NCI-H128 (cell line): Measurements from ENCODE around the gene RILPL2.
"Not testable (repeated sequence)": the region's sequence is repeated elsewhere in the genome, so short reads cannot be mapped to it uniquely, and the experiment has no call there.

ENCODE experiments used
- DNase-seq: peaks from one replicate; lab custom pipeline; 2025; ENCODE audit not compliant: unreplicated experiment; lab: John Stamatoyannopoulos, UW

Gene RILPL2

GRCh38 chr12:123407269-123407668, 29.2 kb downstream of the RILPL2 start:
- DNase-seq, result not testable (repeated sequence)

GRCh38 chr12:123404581-123404980, 31.9 kb downstream of the RILPL2 start:
- no peak for DNase-seq

GRCh38 chr12:123401753-123402683, 34.5 kb downstream of the RILPL2 start:
- DNase-seq, result no peak

GRCh38 chr12:123399255-123399617, 37.2 kb downstream of the RILPL2 start:
- no peak for DNase-seq

- DNase-seq, result no peak
Measured at GRCh38 chr12:123398550-123399254, 37.8 kb downstream of the RILPL2 start.

GRCh38 chr12:123398177-123398549, 38.3 kb downstream of the RILPL2 start:
- no peak for DNase-seq

- no peak for DNase-seq
Measured at GRCh38 chr12:123397400-123397799, 39.1 kb downstream of the RILPL2 start.

- no peak for DNase-seq
Measured at GRCh38 chr12:123396954-123397353, 39.5 kb downstream of the RILPL2 start.

GRCh38 chr12:123396543-123396942, 39.9 kb downstream of the RILPL2 start:
- no peak for DNase-seq

GRCh38 chr12:123395236-123395635, 41.2 kb downstream of the RILPL2 start:
- no peak for DNase-seq

GRCh38 chr12:123393747-123394146, 42.7 kb downstream of the RILPL2 start:
- DNase-seq, result no peak

GRCh38 chr12:123391546-123392343, 44.7 kb downstream of the RILPL2 start:
- DNase-seq, result no peak

- no peak for DNase-seq
Measured at GRCh38 chr12:123390498-123391426, 45.7 kb downstream of the RILPL2 start.

GRCh38 chr12:123389560-123390351, 46.7 kb downstream of the RILPL2 start:
- DNase-seq, result no peak

- DNase-seq, result no peak
Measured at GRCh38 chr12:123388951-123389559, 47.4 kb downstream of the RILPL2 start.

GRCh38 chr12:123388177-123388950, 48.1 kb downstream of the RILPL2 start:
- DNase-seq, result no peak

GRCh38 chr12:123387508-123388176, 48.8 kb downstream of the RILPL2 start:
- no peak for DNase-seq

- not testable (repeated sequence) for DNase-seq
Measured at GRCh38 chr12:123385536-123385935, 50.9 kb downstream of the RILPL2 start.
